Neural cell (in vitro differentiated cells): Measurements from ENCODE around the gene TMEM208. TPM values are rescaled to one million over a fixed set of nuclear protein-coding genes. Genes with fewer than 3 reads are reported as not detected.

Experiments
- H2AFZ ChIP-seq: fragments of 200-600, 300-800 bp; sonication (generic), shearing (Covaris generic); 2 replicates; pipeline ENCODE4 v1.6.0; 2014; ENCODE audit warnings: low read depth, mild to moderate bottlenecking, antibody characterized with exemption, low read length, moderate library complexity
- H3F3A ChIP-seq: fragments of 200-600 bp; shearing (Covaris generic); 2 replicates; pipeline ENCODE4 v1.6.1; 2016; ENCODE audit warnings: mild to moderate bottlenecking, moderate library complexity, mixed read lengths, antibody characterized with exemption, low read length; ENCODE audit not compliant: insufficient read depth, poor library complexity, severe bottlenecking
- H3K27ac ChIP-seq: fragments of 200-600, 300-800 bp; sonication (generic), shearing (Covaris generic); 2 replicates; pipeline ENCODE4 v1.5.1; 2014; ENCODE audit warnings: mild to moderate bottlenecking, low read length, moderate library complexity
- H3K27me3 ChIP-seq: fragments of 300-800, 200-600 bp; sonication (generic), shearing (Covaris generic); 2 replicates; pipeline ENCODE4 v1.6.0; 2014; ENCODE audit warnings: mild to moderate bottlenecking, low read depth, low read length, moderate library complexity; ENCODE audit not compliant: insufficient read depth
- H3K36me3 ChIP-seq: fragments of 300-800, 200-600 bp; sonication (generic), shearing (Covaris generic); 2 replicates; pipeline ENCODE4 v1.5.1; 2014; ENCODE audit warnings: mild to moderate bottlenecking, antibody characterized with exemption, low read length, moderate library complexity; ENCODE audit not compliant: insufficient read depth
- H3K4me2 ChIP-seq: fragments of 300-800, 200-600 bp; sonication (generic), shearing (Covaris generic); 2 replicates; pipeline ENCODE4 v1.6.0; 2014; ENCODE audit warnings: mild to moderate bottlenecking, low read length
- H3K4me3 ChIP-seq: fragments of 300-800, 200-600 bp; sonication (generic), shearing (Covaris generic); 2 replicates; pipeline ENCODE4 v1.5.1; 2014; ENCODE audit warnings: mild to moderate bottlenecking, low read length, moderate library complexity
- H3K79me2 ChIP-seq: fragments of 200-600 bp; shearing (Covaris generic); replicated peaks from 2 replicates; pipeline ENCODE4 v1.6.0; 2014; ENCODE audit warnings: mild to moderate bottlenecking, low read length, moderate library complexity; ENCODE audit not compliant: insufficient read depth
- H3K9ac ChIP-seq: fragments of 300-800, 200-600 bp; sonication (generic), shearing (Covaris generic); 2 replicates; pipeline ENCODE4 v1.6.1; 2016; ENCODE audit warnings: mild to moderate bottlenecking, low read length, mixed read lengths
- H3K9me2 ChIP-seq: fragments of 200-600 bp; shearing (Covaris generic); 2 replicates; pipeline ENCODE4 v1.6.1; 2016; ENCODE audit warnings: mild to moderate bottlenecking, low read length, mixed read lengths; ENCODE audit not compliant: insufficient read depth
- H3K9me3 ChIP-seq: fragments of 200-600, 300-800 bp; sonication (generic), shearing (Covaris generic); 2 replicates; pipeline ENCODE4 v1.6.1; 2016; ENCODE audit warnings: mild to moderate bottlenecking, mixed run types, low read length, moderate library complexity, mixed read lengths
- H4K20me1 ChIP-seq: fragments of 200-600 bp; shearing (Covaris generic); 2 replicates; pipeline ENCODE4 v1.6.1; 2016; ENCODE audit warnings: mild to moderate bottlenecking, mixed run types; ENCODE audit not compliant: insufficient read depth
- EP300 ChIP-seq: fragments of 450-650 bp; conservative IDR thresholded peaks from 2 replicates; pipeline ENCODE4 v1.6.1; 2014; ENCODE audit warnings: antibody characterized with exemption, mild to moderate bottlenecking, moderate library complexity; ENCODE audit not compliant: poor library complexity, severe bottlenecking
- EZH2 ChIP-seq: fragments of 200-600, 300-800 bp; shearing (Covaris generic), sonication (generic); IDR thresholded peaks from 2 replicates; pipeline ENCODE4 v1.6.1; 2014; ENCODE audit warnings: antibody characterized with exemption, low read length, borderline replicate concordance, mild to moderate bottlenecking; ENCODE audit not compliant: insufficient read depth, poor library complexity, severe bottlenecking
- MXI1 ChIP-seq: fragments of 450-650 bp; conservative IDR thresholded peaks from 2 replicates; pipeline ENCODE4 v1.6.1; 2014; ENCODE audit warnings: antibody characterized with exemption, mild to moderate bottlenecking; ENCODE audit not compliant: poor library complexity, severe bottlenecking
- POLR2AphosphoS5 ChIP-seq: IDR thresholded peaks from 2 replicates; pipeline ENCODE4 v1.6.1; 2012
- RAD21 ChIP-seq: fragments of 450-650 bp; conservative IDR thresholded peaks from 2 replicates; pipeline ENCODE4 v1.6.1; 2014; ENCODE audit warnings: antibody characterized with exemption, mild to moderate bottlenecking, moderate library complexity
- REST ChIP-seq: IDR thresholded peaks from 2 replicates; pipeline ENCODE4 v1.6.1; 2012; ENCODE audit warnings: borderline replicate concordance
- SMC3 ChIP-seq: fragments of 450-650 bp; conservative IDR thresholded peaks from 2 replicates; pipeline ENCODE4 v1.6.1; 2014; ENCODE audit warnings: antibody characterized with exemption, mild to moderate bottlenecking, moderate library complexity; ENCODE audit not compliant: poor library complexity
- TAF1 ChIP-seq: IDR thresholded peaks from 2 replicates; pipeline ENCODE4 v1.6.1; 2012; ENCODE audit warnings: low read depth
- polyA plus RNA-seq: library from polyadenylated mRNA; depleted of rRNA; stranded (reverse); fragments of >200 nt; gene quantifications from 2 replicates; pipeline ENCODE4 v1.2.3, GENCODE V29; 2014
- TF ChIP-seq, protein P1 (sequence below): fragments of 450-650 bp; IDR thresholded peaks from 2 replicates; pipeline ENCODE4 v1.5.1; 2014; ENCODE audit warnings: antibody characterized with exemption, mild to moderate bottlenecking, moderate library complexity; ENCODE audit not compliant: poor library complexity, severe bottlenecking

Gene TMEM208
- polyA plus RNA-seq, 1 donor from 2014 or later = 53.5 TPM

GRCh38 chr16:67202426-67202825 is 24.5 kb upstream of the TMEM208 start:
- Histone ChIP-seq H3K27ac (no peak overlapping the region), H4K20me1 (no peaks in the 10 kb centered on the region), H3K36me3 (no peaks in the 10 kb centered on the region), H3K4me2 (no peak overlapping the region), H3K4me3 (no peak overlapping the region), H2AFZ (no peak overlapping the region), H3K9me3 (no peaks in the 10 kb centered on the region), H3K79me2 (no peaks in the 10 kb centered on the region), H3K27me3 (no peaks in the 10 kb centered on the region), H3F3A (no peaks in the 10 kb centered on the region), H3K9ac (no peak overlapping the region), H3K9me2 (no peaks in the 10 kb centered on the region)
- TF ChIP-seq EZH2 (no peak), REST (no peak), EP300 (no peak), TAF1 (no peak), MXI1 (no peak), POLR2AphosphoS5 (no peak), RAD21 (no peak), SMC3 (no peak)
- TF ChIP-seq, protein P1, sequence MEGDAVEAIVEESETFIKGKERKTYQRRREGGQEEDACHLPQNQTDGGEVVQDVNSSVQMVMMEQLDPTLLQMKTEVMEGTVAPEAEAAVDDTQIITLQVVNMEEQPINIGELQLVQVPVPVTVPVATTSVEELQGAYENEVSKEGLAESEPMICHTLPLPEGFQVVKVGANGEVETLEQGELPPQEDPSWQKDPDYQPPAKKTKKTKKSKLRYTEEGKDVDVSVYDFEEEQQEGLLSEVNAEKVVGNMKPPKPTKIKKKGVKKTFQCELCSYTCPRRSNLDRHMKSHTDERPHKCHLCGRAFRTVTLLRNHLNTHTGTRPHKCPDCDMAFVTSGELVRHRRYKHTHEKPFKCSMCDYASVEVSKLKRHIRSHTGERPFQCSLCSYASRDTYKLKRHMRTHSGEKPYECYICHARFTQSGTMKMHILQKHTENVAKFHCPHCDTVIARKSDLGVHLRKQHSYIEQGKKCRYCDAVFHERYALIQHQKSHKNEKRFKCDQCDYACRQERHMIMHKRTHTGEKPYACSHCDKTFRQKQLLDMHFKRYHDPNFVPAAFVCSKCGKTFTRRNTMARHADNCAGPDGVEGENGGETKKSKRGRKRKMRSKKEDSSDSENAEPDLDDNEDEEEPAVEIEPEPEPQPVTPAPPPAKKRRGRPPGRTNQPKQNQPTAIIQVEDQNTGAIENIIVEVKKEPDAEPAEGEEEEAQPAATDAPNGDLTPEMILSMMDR = no peak

GRCh38 chr16:67202956-67203493 is 23.9 kb upstream of the TMEM208 start:
- H3F3A ChIP-seq = no peaks in the 10 kb centered on the region
- no peaks in the 10 kb centered on the region for H3K27me3 ChIP-seq
- H4K20me1 ChIP-seq = no peaks in the 10 kb centered on the region
- no peaks in the 10 kb centered on the region for H3K9me2 ChIP-seq
- H3K9me3 ChIP-seq = no peaks in the 10 kb centered on the region
- no peak overlapping the region for H2AFZ ChIP-seq
- H3K9ac ChIP-seq = no peak overlapping the region
- H3K79me2 ChIP-seq = no peaks in the 10 kb centered on the region
- TF ChIP-seq POLR2AphosphoS5 = no peak
- TF ChIP-seq REST = no peak
- TF ChIP-seq, protein P1 = no peak
- TF ChIP-seq RAD21 = no peak
- no peak for TF ChIP-seq TAF1
- no peak for TF ChIP-seq SMC3
- no peak for TF ChIP-seq EP300
- TF ChIP-seq MXI1 = no peak
- no peak for TF ChIP-seq EZH2
- no peak overlapping the region for H3K4me2 ChIP-seq
- no peak overlapping the region for H3K27ac ChIP-seq
- H3K4me3 ChIP-seq = no peak overlapping the region
- no peaks in the 10 kb centered on the region for H3K36me3 ChIP-seq
